Stimulated activated CD4-positive, alpha-beta T cell treated with anti-CD3 and anti-CD28 coated beads, TNF-alpha, amount 100 ng/mL, for 24 hours (primary cell): Measurements from ENCODE around the gene C1orf94.

ENCODE experiments used
- DNase-seq, 3 experiments: peaks; one replicate each; pipeline ENCODE4 v3.0.0-alpha.2; 2020; ENCODE audit warnings: low read depth in 3 of 3

The C1orf94 gene

DNA sequence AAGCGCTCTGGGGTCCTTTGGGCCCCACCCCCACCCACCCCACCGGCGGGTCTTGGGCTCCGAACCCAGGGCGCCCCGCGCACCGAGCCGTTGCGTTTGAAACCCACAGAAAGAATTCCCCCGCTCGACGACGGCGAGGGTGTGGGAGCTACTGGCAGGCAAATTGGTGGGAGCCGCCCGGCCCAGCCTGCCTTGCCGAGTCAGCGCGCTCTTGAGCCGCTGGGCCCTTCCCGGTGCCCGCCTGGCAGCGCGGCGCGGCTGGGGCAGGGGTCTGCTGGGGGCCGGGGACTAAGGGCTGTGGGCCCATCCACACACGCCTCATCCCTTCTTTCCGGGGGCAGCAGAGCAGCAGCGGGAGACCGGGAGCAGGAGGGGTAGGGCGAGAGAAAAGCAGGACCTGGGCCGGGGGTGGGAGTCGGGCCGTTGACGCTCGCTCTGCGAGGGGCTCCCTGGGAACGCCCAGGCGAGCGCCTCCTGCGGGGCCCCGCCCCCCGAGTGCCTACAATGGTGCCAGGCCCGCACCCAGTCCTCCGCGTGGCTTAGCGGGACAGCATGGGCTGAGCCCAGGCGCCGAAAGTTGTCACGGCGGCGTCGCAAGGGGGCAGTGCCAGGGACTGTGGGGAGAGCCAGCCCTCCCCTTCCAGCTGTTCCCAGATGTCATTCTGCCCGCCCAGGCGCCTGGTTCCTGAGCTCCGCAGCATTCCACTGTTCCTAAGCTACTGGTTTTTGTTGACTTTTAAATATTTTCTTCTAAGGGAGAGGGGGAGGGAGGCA, at the start of gene C1orf94:
TSS of gene C1orf94 (plus strand) at position 78 of the 774 bp plus-strand sequence. CDS start 883 bp downstream, outside the sequence.
- DNase-seq: no peak

GRCh38 chr1:34127006-34128000, 49.4 kb upstream of the C1orf94 start:
- DNase-seq: no peak

DNA sequence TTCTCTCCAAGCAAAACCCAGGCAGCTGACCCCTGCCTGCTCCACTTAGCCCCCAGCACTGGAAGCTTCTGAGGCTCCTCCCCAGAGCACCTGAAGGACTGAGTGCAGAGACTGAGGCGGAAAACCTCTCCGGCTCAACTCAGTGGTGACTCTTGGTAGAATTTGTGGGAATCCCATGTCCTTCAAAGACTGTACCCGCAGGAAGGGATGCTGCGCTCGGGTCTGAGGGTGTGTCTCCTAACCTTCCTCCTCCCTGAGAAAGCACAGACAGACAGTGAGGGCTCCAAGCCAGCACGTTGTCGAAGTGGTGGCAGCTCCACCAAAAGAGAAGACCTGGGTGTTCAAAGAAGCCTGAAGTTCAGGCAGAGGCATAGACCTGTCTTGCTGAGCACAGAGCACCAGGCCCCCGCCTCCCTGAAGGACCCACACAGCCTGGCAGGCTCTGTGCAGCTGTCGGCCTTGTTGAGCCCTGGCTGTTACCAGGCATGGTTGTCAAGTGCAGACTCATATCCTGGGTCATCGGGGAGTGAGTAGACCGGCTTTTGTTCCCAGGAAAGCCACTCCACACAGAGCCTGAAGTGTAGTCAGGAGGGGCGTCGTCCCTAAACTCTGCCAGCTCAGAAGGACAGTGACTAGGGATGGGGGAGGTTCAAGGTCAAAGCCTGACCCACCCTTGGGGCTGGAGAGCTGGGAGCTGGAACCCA, 48.4 kb upstream of the C1orf94 start:
- no peak for DNase-seq

DNA sequence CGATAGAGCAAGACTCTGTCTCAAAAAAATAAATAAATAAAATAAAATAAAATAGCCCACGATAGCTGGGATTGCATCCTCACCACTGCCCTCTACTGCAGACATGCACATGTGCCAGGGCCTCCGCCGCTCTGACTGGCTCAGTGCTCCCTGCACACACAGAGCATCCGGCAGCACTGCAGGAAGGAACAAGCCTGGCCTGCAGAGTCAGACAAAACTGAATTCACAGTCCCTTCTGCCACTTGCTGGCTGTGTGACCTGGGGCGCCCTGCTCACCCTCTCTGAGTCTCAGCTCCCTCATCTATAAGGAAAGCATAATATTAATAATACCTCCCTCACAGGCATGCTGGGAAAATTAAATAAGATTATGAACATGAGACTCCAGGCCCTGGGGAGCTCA, 47.1 kb upstream of the C1orf94 start:
- no peak for DNase-seq

DNA sequence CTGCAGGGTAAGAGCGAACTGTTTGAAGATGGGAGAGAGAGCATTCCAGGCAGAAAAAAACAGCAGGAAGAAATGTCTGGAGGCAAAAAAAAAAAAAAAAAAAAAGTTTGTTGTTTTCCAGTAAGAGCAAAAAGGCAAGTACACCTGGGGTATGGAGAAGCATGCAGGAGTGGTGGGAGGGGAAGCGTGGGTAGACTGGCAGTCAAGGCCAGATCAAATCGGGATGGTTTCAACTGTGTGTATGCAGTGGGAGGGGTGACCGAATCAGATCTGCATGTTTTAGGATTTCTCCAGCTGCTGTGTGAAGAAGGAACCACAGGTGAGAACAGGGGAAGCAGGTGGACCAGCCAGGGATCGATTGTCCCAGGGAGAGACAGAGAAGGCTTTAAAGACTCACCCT, 46.4 kb upstream of the C1orf94 start:
- DNase-seq: no peak

- no peak for DNase-seq
These were observed 45.1 kb upstream of the C1orf94 start for GRCh38 chr1:34131396-34132160.

DNA sequence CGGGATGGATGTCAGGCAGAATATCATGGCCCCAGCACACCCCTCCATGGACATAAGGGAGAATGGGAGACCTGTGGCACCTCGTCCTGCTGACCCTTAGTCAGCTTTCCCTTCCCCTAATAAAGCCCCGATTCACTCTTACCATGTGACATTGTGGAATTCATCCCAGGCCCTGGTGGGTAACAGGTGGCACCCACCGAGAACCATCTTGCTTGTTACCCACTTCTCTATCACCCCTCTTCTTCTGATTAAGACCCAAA, 44.6 kb upstream of the C1orf94 start:
- DNase-seq: no peak

DNA sequence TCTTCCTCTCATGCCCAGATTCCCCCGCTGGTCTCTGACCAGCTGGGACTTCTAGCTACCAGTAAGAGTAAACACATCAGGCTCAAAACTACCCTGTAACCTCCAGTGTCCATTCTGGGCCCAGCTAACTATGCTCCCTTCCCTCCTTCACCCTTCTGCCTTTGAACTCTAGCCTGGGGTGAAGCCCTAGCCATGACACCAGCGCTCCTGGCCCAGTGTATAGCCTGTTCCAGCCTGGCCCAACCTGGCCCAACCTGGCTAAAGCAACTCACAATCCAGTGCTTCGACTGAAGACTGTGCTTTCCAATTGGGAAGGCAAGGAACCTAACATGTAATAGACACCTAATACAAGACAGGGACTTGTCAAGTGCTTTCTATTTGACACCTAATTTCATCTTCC, 39.3 kb upstream of the C1orf94 start:
- DNase-seq: no peak

DNA sequence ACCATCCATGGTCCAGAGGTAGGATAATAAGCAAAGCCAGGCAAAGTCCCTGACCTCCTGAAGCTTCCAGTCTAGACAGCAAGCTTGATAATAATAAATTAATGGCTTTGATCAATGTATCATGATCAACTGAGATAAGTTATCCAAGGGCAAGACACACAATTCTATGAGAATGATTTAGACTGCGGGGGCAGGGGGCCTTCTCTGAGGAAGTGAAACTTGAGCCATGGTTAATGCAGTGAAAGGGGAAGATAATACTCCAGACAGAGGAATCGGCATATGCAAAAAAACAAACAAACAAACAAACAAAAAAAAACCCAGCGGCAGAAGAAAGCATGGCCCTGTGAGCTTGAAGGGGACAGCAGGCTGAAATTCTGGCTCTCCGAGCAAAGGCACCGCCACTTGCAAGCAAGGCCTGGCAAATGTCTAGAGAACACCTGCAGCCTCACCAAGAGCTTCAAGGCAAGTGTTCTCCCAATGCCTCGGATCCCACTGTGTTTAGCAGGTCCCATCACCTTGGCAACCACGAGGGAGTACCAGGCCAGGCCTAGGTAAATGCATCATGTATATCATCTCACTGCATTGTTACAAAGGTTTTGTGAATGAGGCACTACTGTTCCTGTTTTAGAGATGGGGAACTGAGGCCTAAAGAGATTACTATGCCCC, 36.6 kb upstream of the C1orf94 start:
- DNase-seq: no peak

- DNase-seq: no peak
These were observed 32.7 kb upstream of the C1orf94 start for GRCh38 chr1:34143975-34144374.

DNA sequence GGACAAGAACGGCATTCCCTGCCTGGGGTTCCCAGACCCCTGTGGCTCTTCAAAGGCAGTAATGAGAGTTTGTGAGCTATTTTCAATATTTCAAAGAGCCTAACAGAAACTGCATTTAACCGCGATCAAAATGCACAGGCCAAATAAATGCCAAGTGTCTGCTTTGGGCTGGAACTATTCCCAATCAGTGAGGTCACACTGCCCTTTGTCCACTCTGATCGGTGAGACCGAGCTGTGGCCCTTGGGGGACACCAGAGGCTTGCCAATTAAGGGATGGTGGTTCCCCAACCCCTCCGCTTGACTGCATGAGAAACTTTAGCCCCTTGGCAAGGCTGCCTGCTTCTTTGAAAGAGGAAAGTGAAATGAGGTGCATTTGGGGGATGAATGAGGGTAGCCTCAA, 31.9 kb upstream of the C1orf94 start:
- no peak for DNase-seq

GRCh38 chr1:34147301-34147700, 29.4 kb upstream of the C1orf94 start:
- DNase-seq: no peak

- no peak for DNase-seq
These were observed 27.2 kb upstream of the C1orf94 start for GRCh38 chr1:34149501-34149900.

DNA sequence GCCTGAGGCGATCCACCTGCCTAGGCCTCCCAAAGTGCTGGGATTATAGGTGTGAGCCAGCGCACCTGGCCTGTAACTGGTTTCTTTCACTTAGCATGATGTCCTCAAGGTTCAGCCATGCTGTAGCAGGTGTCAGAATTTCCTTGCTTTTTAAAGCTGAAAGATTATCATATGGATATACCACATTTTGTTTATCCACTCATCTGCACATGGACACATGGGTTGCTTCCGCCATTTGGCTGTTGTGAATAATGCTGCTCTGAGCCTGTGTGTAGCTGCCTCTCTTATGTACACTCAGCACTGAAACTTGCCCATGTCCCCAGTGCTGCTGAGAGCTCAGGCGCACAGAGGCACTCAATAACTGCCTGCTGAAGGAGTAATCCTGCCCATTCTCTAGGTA, 23.5 kb upstream of the C1orf94 start:
- no peak for DNase-seq

DNA sequence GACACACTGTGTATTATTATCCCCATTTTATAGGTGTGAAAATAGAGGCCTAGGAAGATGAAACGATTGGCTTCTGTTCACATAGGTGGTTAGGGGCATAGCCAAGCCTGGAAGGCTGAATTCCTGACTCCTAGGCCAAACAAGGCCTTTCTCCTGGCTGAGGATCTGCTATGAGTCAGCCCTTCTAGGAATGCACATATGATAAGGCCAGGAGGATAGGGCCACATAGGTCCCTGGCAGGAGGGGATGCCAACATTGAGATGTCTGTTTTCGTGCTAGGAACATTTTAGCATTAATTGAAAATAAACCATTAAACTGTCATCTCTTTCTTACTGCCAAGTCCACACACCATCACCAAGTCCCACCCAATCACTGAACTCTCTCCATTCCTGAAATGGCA, 20.8 kb upstream of the C1orf94 start:
- no peak for DNase-seq

- DNase-seq: no peak
These were observed 20.0 kb upstream of the C1orf94 start for GRCh38 chr1:34156739-34157138.

DNA sequence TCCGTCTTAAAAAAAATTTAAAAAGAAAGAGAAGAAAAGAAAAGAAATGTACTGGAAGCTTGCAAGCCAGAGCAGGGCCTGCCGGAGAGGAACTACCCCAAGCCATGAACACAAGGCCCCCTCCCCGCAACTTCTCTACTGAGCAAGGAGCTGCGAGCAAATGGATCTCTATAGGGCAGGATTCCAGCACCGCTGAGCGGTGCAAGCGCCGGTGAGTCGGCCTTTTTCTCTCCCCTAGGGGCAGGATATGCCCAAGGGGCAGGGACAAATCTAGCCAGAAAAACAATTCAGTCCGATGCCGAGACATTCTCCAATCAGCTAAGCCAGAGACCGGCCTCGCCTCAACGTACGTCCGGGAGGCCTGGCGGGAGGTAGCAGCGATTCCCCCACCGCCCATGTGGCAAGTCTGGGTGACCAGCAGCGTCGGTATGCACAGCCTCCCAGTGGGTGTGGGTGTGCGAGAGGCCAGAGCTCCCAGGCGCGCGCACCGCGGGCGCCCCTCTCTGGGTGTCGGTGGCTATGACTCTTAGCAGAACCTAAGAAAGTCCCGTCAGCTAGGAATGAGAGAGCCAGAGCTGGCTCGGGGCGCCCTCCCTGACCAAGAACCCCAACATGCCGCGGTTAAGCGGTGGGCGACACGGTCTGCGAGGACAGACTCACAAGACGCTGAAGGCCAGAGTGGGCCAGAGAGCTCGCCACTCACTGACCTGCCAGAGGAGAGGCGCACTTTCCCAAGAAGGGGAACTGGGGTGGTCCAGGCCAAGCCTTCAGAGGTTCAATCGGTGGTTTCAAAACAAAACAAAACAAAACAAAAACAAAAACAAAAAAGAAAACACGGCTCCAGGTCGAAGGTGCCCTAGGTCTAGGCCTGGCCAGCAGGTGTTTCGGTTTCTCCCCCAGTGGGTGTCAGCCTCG, 13.6 kb upstream of the C1orf94 start:
- peak in 1 of 3 experiments; percentile 41 for DNase-seq

- no peak for DNase-seq
These were observed 12.6 kb upstream of the C1orf94 start for GRCh38 chr1:34163792-34164731.
